Nephron (organoid): ENCODE measurements around the gene SELENOS.

Experiments
- H3K27ac Mint-ChIP-seq, 3 experiments: 2 replicates each; pipeline ENCODE4 v1.8.0; 2020; ENCODE audit warnings: mixed read lengths in 3 of 3, mild to moderate bottlenecking in 2 of 3, moderate library complexity in 1 of 3
- H3K27me3 Mint-ChIP-seq: 2 replicates; pipeline ENCODE4 v1.8.0; 2021; ENCODE audit warnings: low read depth, mild to moderate bottlenecking, moderate library complexity, mixed read lengths
- H3K36me3 Mint-ChIP-seq: 2 replicates; pipeline ENCODE4 v1.8.0; 2020; ENCODE audit warnings: low read depth, mixed read lengths
- H3K4me1 Mint-ChIP-seq: 2 replicates; pipeline ENCODE4 v1.8.0; 2020; ENCODE audit warnings: mixed read lengths
- H3K4me3 Mint-ChIP-seq, 3 experiments: 2 replicates each; pipeline ENCODE4 v1.8.0; 2020; ENCODE audit warnings: mild to moderate bottlenecking in 3 of 3, mixed read lengths in 3 of 3, moderate library complexity in 2 of 3
- H3K9me3 Mint-ChIP-seq: 2 replicates; pipeline ENCODE4 v1.8.0; 2020; ENCODE audit warnings: mixed read lengths
- CTCF ChIP-seq, 3 experiments: fragments of 200-600 bp; sonication (generic); IDR thresholded peaks; one replicate each; pipeline ENCODE4 v1.5.0; 2021; ENCODE audit warnings: antibody characterized with exemption in 3 of 3; ENCODE audit not compliant: unreplicated experiment in 3 of 3

Gene SELENOS

GRCh38 chr15:101258238-101259144 is 18.8 kb downstream of the SELENOS start:
- Mint-ChIP-seq H3K36me3 (no peaks in the 10 kb centered on the region), H3K27ac (peak overlapping the region; percentile 13 to 89 (median 88)), H3K4me3 (peak overlapping the region in 2 of 3 experiments; percentile 23 to 59), H3K27me3 (peaks cover 3% of the 10 kb centered on the region), H3K4me1 (peaks cover 39% of the 10 kb centered on the region), H3K9me3 (no peaks in the 10 kb centered on the region)
- TF ChIP-seq CTCF (IDR thresholded peaks at IDR 0.05; ENCODE audit: unreplicated experiment in 3 of 3), result peak; percentile 86 to 94 (median 86)

- TF ChIP-seq CTCF (IDR thresholded peaks at IDR 0.05; ENCODE audit: unreplicated experiment in 3 of 3), result no peak
- no peaks in the 10 kb centered on the region for H3K36me3 Mint-ChIP-seq
- peaks cover 3% of the 10 kb centered on the region for H3K27me3 Mint-ChIP-seq
- H3K4me1 Mint-ChIP-seq, result peaks cover 51% of the 10 kb centered on the region
- peak overlapping the region in 2 of 3 experiments; percentile 82 to 95 for H3K27ac Mint-ChIP-seq
- no peak overlapping the region for H3K4me3 Mint-ChIP-seq
- no peaks in the 10 kb centered on the region for H3K9me3 Mint-ChIP-seq
These were observed 20.5 kb downstream of the SELENOS start for GRCh38 chr15:101256757-101257156.

DNA sequence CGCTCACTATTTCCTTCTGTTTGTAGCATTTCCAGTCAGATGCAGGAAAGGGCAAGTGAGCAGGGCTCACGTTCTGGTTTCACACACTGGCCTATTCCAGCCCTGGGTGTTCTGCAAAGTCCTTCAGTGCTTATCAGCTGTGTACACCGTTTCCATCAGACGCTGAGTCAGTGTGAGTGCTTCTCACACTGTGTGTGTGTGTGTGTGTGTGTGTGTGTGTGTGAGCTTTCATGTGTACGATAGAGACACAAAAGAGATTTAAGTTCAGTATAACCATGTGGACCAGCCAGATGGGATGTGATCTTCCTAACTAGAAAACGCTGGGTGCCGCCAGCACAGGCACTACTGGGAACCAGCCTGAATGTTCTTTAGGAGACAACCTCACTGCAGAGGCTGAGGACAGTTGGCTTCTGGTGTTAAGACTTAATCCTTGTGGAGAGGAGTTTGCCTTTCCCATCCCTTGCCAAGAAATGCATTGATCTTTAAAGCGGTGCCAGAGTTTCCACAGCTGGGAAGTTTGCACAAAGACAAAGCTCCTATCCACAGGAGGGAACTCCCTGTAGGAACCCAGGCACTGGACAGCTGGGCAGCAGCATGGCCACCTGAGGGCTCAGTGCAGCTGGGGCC is 21.6 kb downstream of the SELENOS start:
- Mint-ChIP-seq H3K27me3 (peaks cover 3% of the 10 kb centered on the region), H3K36me3 (no peaks in the 10 kb centered on the region), H3K4me1 (peaks cover 51% of the 10 kb centered on the region), H3K27ac (peak overlapping the region; percentile 82 to 95 (median 93)), H3K4me3 (peak overlapping the region; percentile 4 to 69 (median 48)), H3K9me3 (no peaks in the 10 kb centered on the region)
- no peak for TF ChIP-seq CTCF (IDR thresholded peaks at IDR 0.05; ENCODE audit: unreplicated experiment in 3 of 3)

DNA sequence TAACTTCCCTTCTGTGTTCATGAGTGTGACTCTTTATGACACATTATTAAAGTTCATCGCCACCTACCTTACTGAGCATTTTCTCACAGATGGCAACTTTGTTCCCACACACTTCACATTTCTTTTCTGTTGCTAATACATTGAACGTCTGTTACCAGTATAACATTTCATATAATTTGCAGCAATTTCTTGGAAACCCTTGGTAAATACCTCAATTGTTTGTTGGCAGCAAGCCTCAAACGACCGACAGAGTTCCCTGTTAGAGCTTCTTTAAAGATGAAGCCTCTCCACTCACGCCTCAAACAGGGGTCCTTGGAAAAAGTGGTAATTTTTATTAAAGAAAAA is 22.3 kb downstream of the SELENOS start:
- H3K27ac Mint-ChIP-seq, result peak overlapping the region; percentile 82 to 95 (median 93)
- H3K4me1 Mint-ChIP-seq, result peaks cover 58% of the 10 kb centered on the region
- peaks cover 3% of the 10 kb centered on the region for H3K36me3 Mint-ChIP-seq
- no peaks in the 10 kb centered on the region for H3K9me3 Mint-ChIP-seq
- TF ChIP-seq CTCF (IDR thresholded peaks at IDR 0.05; ENCODE audit: unreplicated experiment in 3 of 3), result no peak
- peaks cover 3% of the 10 kb centered on the region for H3K27me3 Mint-ChIP-seq
- peak overlapping the region in 2 of 3 experiments; percentile 15 to 82 for H3K4me3 Mint-ChIP-seq

- H3K27ac Mint-ChIP-seq, result peak overlapping the region in 2 of 3 experiments; percentile 93 to 95
These were observed 22.9 kb downstream of the SELENOS start for GRCh38 chr15:101254157-101255050.

More at GRCh38 chr15:101254157-101255050, 22.9 kb downstream of the SELENOS start:
- peaks cover 62% of the 10 kb centered on the region for H3K4me1 Mint-ChIP-seq
- no peaks in the 10 kb centered on the region for H3K9me3 Mint-ChIP-seq
- peak overlapping the region; percentile 15 to 82 (median 19) for H3K4me3 Mint-ChIP-seq
- H3K27me3 Mint-ChIP-seq, result peaks cover 3% of the 10 kb centered on the region
- peaks cover 3% of the 10 kb centered on the region for H3K36me3 Mint-ChIP-seq
- no peak for TF ChIP-seq CTCF (IDR thresholded peaks at IDR 0.05; ENCODE audit: unreplicated experiment in 3 of 3)
